NCI-H1092 (cell line): Measurements from ENCODE around the gene METRN.
A peak's percentile ranks its signal among the peaks of the same experiment; 100 is the strongest.
"Not testable (repeated sequence)": the region's sequence is repeated elsewhere in the genome, so short reads cannot be mapped to it uniquely, and the experiment has no call there.

Experiments used
- DNase-seq: peaks from one replicate; lab custom pipeline; 2025; lab: John Stamatoyannopoulos, UW

METRN gene

GRCh38 chr16:735982-736453 is 21.1 kb downstream of the METRN start:
- no peak for DNase-seq

GRCh38 chr16:736936-737481 is 22.1 kb downstream of the METRN start:
- no peak for DNase-seq

- DNase-seq, result no peak
Observed at GRCh38 chr16:739560-740458, 24.9 kb downstream of the METRN start.

- DNase-seq, result no peak
Observed at GRCh38 chr16:740459-740763, 25.5 kb downstream of the METRN start.

- peak; percentile 84 for DNase-seq
Observed at GRCh38 chr16:740764-741505, 26.0 kb downstream of the METRN start, which contains the start of gene CIAO3. Gene CIAO3 (minus strand): TSS chr16:740997. CDS start chr16:740985, 12 bp downstream.

GRCh38 chr16:741986-742629 is 27.2 kb downstream of the METRN start:
- no peak for DNase-seq

- not testable (repeated sequence) for DNase-seq
Observed at GRCh38 chr16:742894-743293, 28.0 kb downstream of the METRN start.

GRCh38 chr16:743794-744500 is 29.0 kb downstream of the METRN start:
- no peak for DNase-seq

- DNase-seq, result no peak
Observed at GRCh38 chr16:745739-746138, 30.8 kb downstream of the METRN start.

- DNase-seq, result no peak
Observed at GRCh38 chr16:746637-747036, 31.7 kb downstream of the METRN start.

- no peak for DNase-seq
Observed at GRCh38 chr16:747978-748746, 33.2 kb downstream of the METRN start.

- DNase-seq, result no peak
Observed at GRCh38 chr16:749010-749409, 34.1 kb downstream of the METRN start.

- DNase-seq, result no peak
Observed at GRCh38 chr16:750485-750884, 35.6 kb downstream of the METRN start.

- DNase-seq, result no peak
Observed at GRCh38 chr16:751152-752006, 36.5 kb downstream of the METRN start.

- DNase-seq, result no peak
Observed at GRCh38 chr16:752007-752312, 37.0 kb downstream of the METRN start.

- DNase-seq, result not testable (repeated sequence)
Observed at GRCh38 chr16:754121-754607, 39.2 kb downstream of the METRN start.

GRCh38 chr16:754656-755055 is 39.7 kb downstream of the METRN start:
- no peak for DNase-seq

GRCh38 chr16:756428-756827 is 41.5 kb downstream of the METRN start:
- DNase-seq, result no peak

GRCh38 chr16:759110-759910 is 44.4 kb downstream of the METRN start:
- DNase-seq, result no peak
